GM06990 (cell line): ENCODE data around the gene PLCB4.

Experiments
- DNase-seq: peaks from one replicate; pipeline ENCODE4 v3.0.0-alpha.2; 2011; ENCODE audit not compliant: insufficient read length; ENCODE audit errors: extremely low read depth
- H3K27me3 ChIP-seq: replicated peaks from 2 replicates; pipeline ENCODE4 v1.6.0; 2011; ENCODE audit warnings: low read length; ENCODE audit not compliant: control insufficient read depth, insufficient read depth
- H3K36me3 ChIP-seq: 2 replicates; pipeline ENCODE4 v1.5.1; 2011; ENCODE audit warnings: low read length; ENCODE audit not compliant: control insufficient read depth, insufficient read depth
- H3K4me3 ChIP-seq: replicated peaks from 2 replicates; pipeline ENCODE4 v1.5.1; 2011; ENCODE audit warnings: low read depth, mild to moderate bottlenecking, control low read depth, low read length
- CTCF ChIP-seq: IDR thresholded peaks from 2 replicates; pipeline ENCODE4 v1.5.1; 2011; ENCODE audit warnings: low read length, control low read depth, mild to moderate bottlenecking, inconsistent platforms; ENCODE audit not compliant: insufficient read depth, poor library complexity, severe bottlenecking

Gene PLCB4

GRCh38 chr20:9121211-9121610 is 52.3 kb downstream of the PLCB4 start:
- H3K4me3 ChIP-seq, result no peak overlapping the region
- H3K27me3 ChIP-seq, result no peaks in the 10 kb centered on the region; the same call in 1 of the 2 replicates
- no peaks in the 10 kb centered on the region for H3K36me3 ChIP-seq
- TF ChIP-seq CTCF, result no peak
- DNase-seq, result no peak

GRCh38 chr20:9122571-9122970 is 53.7 kb downstream of the PLCB4 start:
- H3K4me3 ChIP-seq, result no peak overlapping the region
- no peak for DNase-seq
- H3K36me3 ChIP-seq, result no peaks in the 10 kb centered on the region
- no peaks in the 10 kb centered on the region; the same call in 1 of the 2 replicates for H3K27me3 ChIP-seq
- no peak for TF ChIP-seq CTCF

GRCh38 chr20:9126527-9126926 is 57.6 kb downstream of the PLCB4 start:
- Histone ChIP-seq H3K36me3 (no peaks in the 10 kb centered on the region), H3K27me3 (no peaks in the 10 kb centered on the region), H3K4me3 (no peak overlapping the region)
- no peak for DNase-seq
- TF ChIP-seq CTCF, result no peak

- no peak for DNase-seq
- Histone ChIP-seq H3K4me3 (no peak overlapping the region), H3K27me3 (no peaks in the 10 kb centered on the region), H3K36me3 (no peaks in the 10 kb centered on the region)
- TF ChIP-seq CTCF, result no peak
These were observed 59.7 kb downstream of the PLCB4 start for GRCh38 chr20:9128568-9128967.

- no peak overlapping the region for H3K4me3 ChIP-seq
- no peak for DNase-seq
- no peaks in the 10 kb centered on the region for H3K36me3 ChIP-seq
- H3K27me3 ChIP-seq, result no peaks in the 10 kb centered on the region
- no peak for TF ChIP-seq CTCF
These were observed 60.9 kb downstream of the PLCB4 start for GRCh38 chr20:9129756-9130155.

GRCh38 chr20:9130521-9130920 is 61.6 kb downstream of the PLCB4 start:
- DNase-seq, result no peak
- TF ChIP-seq CTCF, result no peak
- no peak overlapping the region for H3K4me3 ChIP-seq
- H3K27me3 ChIP-seq, result no peaks in the 10 kb centered on the region
- H3K36me3 ChIP-seq, result no peaks in the 10 kb centered on the region
